KG1 (cell line): ENCODE results near the gene PHF5A.
A peak's percentile ranks its signal among the peaks of the same experiment; 100 is the strongest.

Experiments
- DNase-seq: peaks from one replicate; lab custom pipeline; 2025; lab: John Stamatoyannopoulos, UW

PHF5A gene, protein sequence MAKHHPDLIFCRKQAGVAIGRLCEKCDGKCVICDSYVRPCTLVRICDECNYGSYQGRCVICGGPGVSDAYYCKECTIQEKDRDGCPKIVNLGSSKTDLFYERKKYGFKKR

DNA sequence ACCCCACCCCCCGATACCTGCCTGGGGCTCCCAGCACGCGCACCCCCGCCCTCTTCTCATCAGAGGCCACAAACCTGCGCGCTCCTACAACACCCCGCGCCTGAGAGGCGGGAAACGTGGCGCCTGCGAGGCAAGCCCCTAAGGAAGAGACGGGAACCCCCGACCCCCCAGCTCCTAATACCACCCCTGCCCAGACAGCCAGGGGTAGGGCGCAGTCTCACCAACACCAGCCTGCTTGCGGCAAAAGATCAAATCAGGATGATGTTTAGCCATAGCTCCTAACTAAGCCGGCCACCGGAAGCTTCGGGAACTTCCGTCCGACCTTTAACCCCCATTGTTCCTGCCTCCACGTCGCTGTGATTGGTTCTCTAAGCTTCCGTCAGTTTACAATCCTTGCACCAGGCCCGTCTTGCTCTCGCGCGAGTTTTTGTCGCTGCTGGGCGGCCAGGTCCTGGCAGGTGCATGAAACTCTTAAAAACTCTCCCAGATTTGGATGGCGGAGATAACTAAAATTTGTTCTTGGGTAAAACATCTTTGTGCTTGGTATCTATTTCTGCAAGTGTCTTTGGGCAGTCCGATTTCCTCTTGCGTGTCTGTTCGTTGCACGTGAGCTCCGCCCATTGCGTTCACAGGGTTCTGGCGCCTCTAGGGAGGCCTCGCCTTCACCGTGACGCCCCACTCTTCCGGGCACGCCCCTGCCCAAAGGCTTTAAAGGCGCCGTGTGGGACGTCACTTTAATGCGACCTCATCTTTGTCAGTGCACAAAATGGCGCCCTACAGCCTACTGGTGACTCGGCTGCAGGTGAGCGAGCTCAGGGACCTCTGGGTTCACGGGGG lies at the start of gene PHF5A, which contains the start of gene ACO2:
TSS of gene PHF5A (minus strand) at position 312 of the 837 bp plus-strand sequence. CDS start at position 273, 39 bp downstream.
TSS of gene ACO2 (plus strand) at position 737 of the 837 bp plus-strand sequence. CDS start at position 767, 30 bp downstream.
- peak; percentile 100 for DNase-seq

GRCh38 chr22:41518048-41518347 lies 49.5 kb upstream of the PHF5A start:
- no peak for DNase-seq

- no peak for DNase-seq
These were observed 48.9 kb upstream of the PHF5A start for GRCh38 chr22:41517172-41518047.

DNA sequence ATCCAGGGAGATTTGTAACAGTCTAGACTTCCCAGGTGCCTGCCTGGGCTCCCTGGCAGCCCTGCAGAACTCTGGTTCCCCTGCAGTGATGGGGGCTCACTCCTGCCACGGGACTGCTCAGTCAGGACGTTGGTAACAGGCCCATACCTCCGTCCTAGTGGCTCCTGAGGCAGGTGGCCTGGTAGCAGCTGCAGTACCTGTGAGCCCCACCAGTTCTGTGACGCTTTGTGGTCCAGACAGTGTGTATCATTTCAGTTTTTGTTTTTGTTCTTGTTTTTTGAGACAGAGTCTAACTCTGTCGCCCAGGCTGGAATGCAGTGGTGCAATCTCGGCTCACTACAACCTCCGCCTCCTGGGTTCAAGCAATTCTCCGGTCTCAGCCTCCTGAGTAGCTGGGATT lies 48.0 kb upstream of the PHF5A start:
- DNase-seq: no peak

GRCh38 chr22:41513391-41513790 lies 44.9 kb upstream of the PHF5A start:
- DNase-seq: no peak

GRCh38 chr22:41512421-41513194 lies 44.1 kb upstream of the PHF5A start:
- no peak for DNase-seq

DNA sequence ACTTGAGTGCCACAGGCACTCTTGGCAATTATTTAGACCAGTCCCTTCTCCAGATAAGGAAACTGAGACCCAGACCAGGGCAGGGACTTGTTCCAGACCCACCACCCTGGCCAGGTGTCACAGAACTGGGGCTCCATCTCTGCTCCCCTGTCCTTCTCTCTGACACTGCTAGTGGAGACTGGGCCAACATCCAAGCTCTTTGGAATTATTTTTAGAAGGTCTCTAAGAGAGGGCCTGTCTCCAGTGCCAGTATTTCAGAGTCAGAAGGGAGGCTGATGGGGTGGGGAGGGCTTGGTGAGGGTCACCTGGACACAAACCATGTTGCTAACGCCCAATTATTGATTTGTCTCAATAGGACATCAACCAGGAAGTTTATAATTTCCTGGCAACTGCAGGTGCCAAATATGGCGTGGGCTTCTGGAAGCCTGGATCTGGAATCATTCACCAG lies 43.1 kb upstream of the PHF5A start:
- no peak for DNase-seq

- no peak for DNase-seq
These were observed 40.3 kb upstream of the PHF5A start for GRCh38 chr22:41508770-41509170.

- DNase-seq: no peak
These were observed 39.0 kb upstream of the PHF5A start for GRCh38 chr22:41507330-41508063.

DNA sequence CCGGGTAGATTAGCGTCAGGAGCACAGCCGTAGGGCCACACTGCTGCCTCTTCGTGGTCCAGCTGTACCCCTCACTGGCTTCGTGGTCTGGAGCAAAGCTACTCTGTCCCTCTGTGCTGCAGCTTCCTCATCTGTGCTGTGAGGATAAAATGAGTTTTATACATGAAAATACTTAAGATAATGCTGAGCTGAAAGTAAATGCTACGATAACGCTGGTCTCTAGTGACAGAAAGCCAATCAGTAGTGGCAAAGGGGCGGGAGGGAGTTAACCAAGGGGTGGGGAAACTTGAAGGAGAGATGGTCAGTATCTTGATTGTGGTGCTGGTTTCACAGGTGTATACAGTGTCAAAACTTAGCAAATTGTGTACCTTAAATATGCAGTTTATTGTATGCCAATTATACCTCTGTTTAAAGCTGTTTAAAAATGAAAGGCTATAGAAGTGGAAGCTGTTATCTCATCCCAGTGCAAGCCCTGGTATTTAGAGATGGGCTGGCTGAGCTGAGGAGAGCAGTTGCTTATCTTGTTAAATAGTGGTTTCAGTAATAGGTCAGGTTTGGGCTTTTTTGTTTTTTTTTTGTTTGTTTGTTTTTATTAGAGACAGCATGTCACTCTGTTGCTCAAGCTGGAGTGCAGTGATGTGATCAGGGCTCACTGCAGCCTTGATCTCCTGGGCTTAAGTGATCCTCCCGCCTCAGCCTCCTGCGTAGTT lies 37.2 kb upstream of the PHF5A start:
- no peak for DNase-seq

DNA sequence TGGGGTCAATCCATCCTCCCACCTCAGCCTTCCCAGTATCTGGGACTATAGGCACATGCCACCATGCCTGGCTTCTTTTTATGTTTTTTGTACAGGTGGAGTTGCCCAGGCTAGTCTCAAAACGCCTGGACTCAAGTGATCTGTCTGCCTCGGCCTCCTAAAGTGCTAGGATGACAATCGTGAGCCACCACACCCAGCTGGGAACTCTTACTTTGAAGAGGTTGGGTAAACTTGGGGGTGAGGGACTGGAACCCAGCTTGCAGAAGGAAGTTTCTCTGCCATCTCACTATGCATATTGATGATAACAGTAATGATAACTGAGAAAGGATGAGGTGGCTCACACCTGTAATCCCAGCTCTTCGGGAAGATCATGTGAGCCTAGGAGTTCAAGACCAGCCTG lies 36.3 kb upstream of the PHF5A start:
- no peak for DNase-seq

GRCh38 chr22:41504397-41504796 lies 35.9 kb upstream of the PHF5A start:
- DNase-seq: no peak

GRCh38 chr22:41501209-41501608 lies 32.7 kb upstream of the PHF5A start:
- no peak for DNase-seq

- DNase-seq: no peak
These were observed 31.8 kb upstream of the PHF5A start for GRCh38 chr22:41500303-41500702.

DNA sequence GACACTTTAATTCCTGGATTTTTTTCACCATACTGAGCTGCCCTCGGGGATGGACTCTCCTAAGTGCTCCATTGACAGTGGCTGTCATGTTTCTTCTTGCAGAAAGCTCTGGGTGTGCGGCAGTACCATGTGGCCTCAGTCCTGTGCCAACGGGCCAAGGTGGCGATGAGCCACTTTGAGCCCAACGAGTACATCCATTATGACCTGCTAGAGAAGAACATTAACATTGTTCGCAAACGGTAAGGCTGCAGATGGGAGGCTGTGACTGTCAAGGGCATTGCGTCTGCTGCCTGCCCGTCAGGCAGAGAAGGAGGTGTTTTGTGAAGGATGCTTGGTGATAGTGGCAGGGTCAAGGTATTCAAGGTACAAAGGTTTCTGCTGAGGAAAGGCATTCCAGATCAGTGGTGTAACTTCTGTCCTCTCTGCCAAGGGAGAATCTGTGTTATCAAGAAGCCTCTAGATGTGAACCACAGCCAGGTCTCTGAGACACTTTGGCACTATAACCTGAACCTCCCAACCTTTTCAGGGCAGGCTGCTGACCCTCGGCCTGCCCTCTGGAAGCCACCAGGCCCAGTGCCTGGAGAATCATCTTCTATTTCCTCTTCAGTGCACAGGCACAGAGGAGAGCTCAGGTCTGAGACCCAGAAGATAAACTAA lies 31.3 kb upstream of the PHF5A start:
- DNase-seq: no peak

- DNase-seq: no peak
These were observed 29.9 kb upstream of the PHF5A start for GRCh38 chr22:41498303-41498835.

DNA sequence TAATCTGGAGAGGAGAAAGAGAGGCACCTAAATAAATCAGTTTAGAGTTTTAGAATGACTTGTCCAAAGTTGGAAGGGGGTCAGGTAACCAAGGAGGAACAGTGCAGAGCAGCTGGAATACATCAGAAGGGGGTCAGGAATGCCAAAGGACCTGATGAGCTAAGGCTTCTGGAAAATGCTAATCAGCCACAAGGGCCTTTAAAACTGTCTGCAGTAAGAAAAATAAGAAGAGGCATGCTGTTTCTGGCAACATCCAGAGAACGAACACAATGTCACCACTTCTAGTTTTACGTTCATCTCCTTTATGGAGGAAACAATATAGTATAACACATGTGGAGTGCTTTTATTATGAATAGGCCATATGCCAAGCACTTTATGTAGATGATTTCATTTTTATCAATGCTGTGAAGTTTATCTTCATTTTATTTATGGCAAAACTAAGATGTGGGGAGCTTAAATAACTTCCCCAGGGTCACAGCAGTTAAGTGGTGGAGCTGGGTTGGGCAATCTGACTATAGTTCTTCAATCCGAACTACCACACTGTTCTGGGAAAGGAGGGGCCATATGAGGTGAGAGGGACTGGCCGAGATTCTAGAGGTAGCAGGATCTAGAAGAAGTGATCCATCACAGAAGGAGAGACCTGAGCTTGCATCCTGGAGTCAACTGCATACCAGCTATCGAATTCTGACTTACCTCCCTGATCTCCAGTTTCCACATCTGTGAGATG lies 23.0 kb upstream of the PHF5A start:
- DNase-seq: no peak

DNA sequence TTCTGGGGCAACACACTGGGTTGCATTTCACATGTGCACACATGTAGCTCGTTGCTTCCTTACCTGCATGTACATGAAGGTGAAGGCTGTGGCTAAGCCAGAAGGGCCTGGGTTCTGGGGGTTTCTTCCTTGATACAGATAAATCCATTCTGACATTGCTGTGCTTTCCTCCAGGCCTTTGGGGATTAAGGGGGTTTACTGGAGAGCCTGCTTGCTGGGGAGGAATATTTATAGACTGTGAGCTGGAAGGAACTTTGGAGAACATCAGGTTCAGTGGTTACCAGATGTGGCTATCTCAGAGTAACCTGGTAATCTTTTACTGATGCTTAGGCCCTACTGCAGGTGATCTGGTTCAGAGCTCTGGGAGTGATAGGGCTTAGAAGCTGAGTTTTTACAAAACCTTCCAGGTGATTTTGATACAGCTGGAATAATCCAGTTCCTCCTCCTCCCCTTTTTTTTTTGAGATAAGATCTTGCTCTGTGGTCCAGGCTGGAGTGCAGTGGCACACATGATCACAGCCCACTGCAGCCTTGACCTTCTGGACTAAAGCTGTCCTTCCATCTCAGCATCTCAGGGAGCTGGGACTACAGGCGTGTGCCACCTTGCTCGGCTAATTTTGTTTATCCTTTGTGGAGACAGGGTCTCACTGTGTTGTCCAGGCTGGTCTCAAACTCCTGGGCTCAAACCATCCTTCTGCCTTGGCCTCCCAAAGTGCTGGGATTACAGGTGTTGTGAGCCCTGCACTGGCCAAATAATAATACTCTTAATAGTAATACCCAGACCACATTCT lies 20.3 kb upstream of the PHF5A start:
- DNase-seq: no peak
